SK-N-SH treated with all-trans-retinoic acid at 6 μM for 48 hours (cell line): Measurements from ENCODE around the gene CGRRF1.

Source experiments
- ATAC-seq: fragments of 200-7000 bp; cut with Tn5 transposase; 3 replicates; pipeline ENCODE4 v1.9.1; 2020; ENCODE audit warnings: mild to moderate bottlenecking, moderate library complexity
- CSDC2 ChIP-seq: fragments of 250-450 bp; sonication (Bioruptor Pico); IDR thresholded peaks from 2 replicates; pipeline ENCODE4 v1.5.0; 2020; ENCODE audit warnings: mild to moderate bottlenecking, moderate library complexity
- GLIS3 ChIP-seq: fragments of 250-450 bp; sonication (Bioruptor Pico); IDR thresholded peaks from 2 replicates; pipeline ENCODE4 v1.5.0; 2020; ENCODE audit warnings: mild to moderate bottlenecking, moderate library complexity
- ISL1 ChIP-seq: fragments of 250-450 bp; sonication (Bioruptor Pico); IDR thresholded peaks from 2 replicates; pipeline ENCODE4 v2.1.2; 2022; ENCODE audit warnings: mild to moderate bottlenecking, moderate library complexity
- OSR1 ChIP-seq: fragments of 250-450 bp; sonication (Bioruptor Pico); IDR thresholded peaks from 2 replicates; pipeline ENCODE4 v1.8.0; 2022; ENCODE audit warnings: moderate library complexity, mild to moderate bottlenecking, inconsistent platforms
- PPARA ChIP-seq: fragments of 250-450 bp; sonication (Bioruptor Pico); IDR thresholded peaks from 2 replicates; pipeline ENCODE4 v1.5.0; 2020; ENCODE audit warnings: mild to moderate bottlenecking, borderline replicate concordance
- RARB ChIP-seq: fragments of 250-450 bp; sonication (Bioruptor Pico); IDR thresholded peaks from 2 replicates; pipeline ENCODE4 v1.8.0; 2021; ENCODE audit warnings: mild to moderate bottlenecking, moderate library complexity
- SNAI2 ChIP-seq: fragments of 250-450 bp; sonication (Bioruptor Pico); IDR thresholded peaks from 2 replicates; pipeline ENCODE4 v1.5.0; 2020; ENCODE audit warnings: mild to moderate bottlenecking, moderate library complexity
- TOX ChIP-seq: fragments of 250-450 bp; sonication (Bioruptor Pico); IDR thresholded peaks from 2 replicates; pipeline ENCODE4 v1.8.0; 2021; ENCODE audit warnings: mild to moderate bottlenecking, moderate library complexity, borderline replicate concordance
- ZFP3 ChIP-seq: fragments of 250-450 bp; sonication (Bioruptor Pico); IDR thresholded peaks from 2 replicates; pipeline ENCODE4 v1.5.0; 2020; ENCODE audit warnings: mild to moderate bottlenecking, moderate library complexity
- ZFP30 ChIP-seq: fragments of 450-650 bp; formaldehyde crosslinking; IDR thresholded peaks from 2 replicates; pipeline ENCODE4 v1.5.0; 2022; ENCODE audit warnings: mild to moderate bottlenecking, moderate library complexity
- ZNF565 ChIP-seq: fragments of 450-650 bp; formaldehyde crosslinking; conservative IDR thresholded peaks from 2 replicates; pipeline ENCODE4 v1.5.0; 2020; ENCODE audit warnings: low read depth, mild to moderate bottlenecking, moderate library complexity
- ZNF70 ChIP-seq: fragments of 450-650 bp; formaldehyde crosslinking; IDR thresholded peaks from 2 replicates; pipeline ENCODE4 v1.5.0; 2020; ENCODE audit warnings: mild to moderate bottlenecking, moderate library complexity
- ZNF8 ChIP-seq: fragments of 450-650 bp; formaldehyde crosslinking; IDR thresholded peaks from 2 replicates; pipeline ENCODE4 v1.5.0; 2020; ENCODE audit warnings: mild to moderate bottlenecking, moderate library complexity
- TF ChIP-seq, protein P1 (sequence below): fragments of 250-450 bp; sonication (Bioruptor Pico); IDR thresholded peaks from 2 replicates; pipeline ENCODE4 v1.5.0; 2020; ENCODE audit warnings: mild to moderate bottlenecking, moderate library complexity
- TF ChIP-seq, protein P2 (sequence below): fragments of 250-450 bp; sonication (Bioruptor Pico); IDR thresholded peaks from 2 replicates; pipeline ENCODE4 v1.8.0; 2020; ENCODE audit warnings: mild to moderate bottlenecking, moderate library complexity, borderline replicate concordance
- TF ChIP-seq, protein P3 (sequence below): fragments of 250-450 bp; sonication (Bioruptor Pico); IDR thresholded peaks from 2 replicates; pipeline ENCODE4 v1.5.1; 2020; ENCODE audit warnings: low read depth, mild to moderate bottlenecking, moderate library complexity
- TF ChIP-seq, protein P4 (sequence below): fragments of 250-450 bp; sonication (Bioruptor Pico); IDR thresholded peaks from 2 replicates; pipeline ENCODE4 v1.5.1; 2021; ENCODE audit warnings: mild to moderate bottlenecking, moderate library complexity
- TF ChIP-seq, protein P5 (sequence below): fragments of 250-450 bp; sonication (Bioruptor Pico); IDR thresholded peaks from 2 replicates; pipeline ENCODE4 v1.8.0; 2021; ENCODE audit warnings: low read depth, mild to moderate bottlenecking, moderate library complexity, borderline replicate concordance

The CGRRF1 gene

DNA sequence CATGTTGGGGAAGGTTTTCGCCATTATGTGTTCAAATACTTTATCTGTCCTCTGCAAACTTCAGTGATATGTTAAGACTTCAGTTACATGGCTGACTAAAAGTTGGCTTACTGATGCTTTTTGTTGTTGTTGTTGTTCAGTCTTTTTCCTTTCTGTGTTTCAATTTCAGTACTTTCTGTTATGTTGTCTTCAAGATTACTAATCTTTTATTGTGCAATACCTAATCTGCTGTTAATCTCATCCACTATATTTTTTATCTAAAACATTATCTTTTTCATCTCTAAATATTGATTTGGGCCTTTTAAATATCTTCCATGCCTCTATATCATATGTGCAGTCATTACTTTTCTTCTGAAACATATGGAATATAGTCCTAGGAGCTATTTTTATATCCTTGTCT, 7.0 kb downstream of the CGRRF1 start:
- TF ChIP-seq GLIS3: no peak
- TF ChIP-seq, protein P1, sequence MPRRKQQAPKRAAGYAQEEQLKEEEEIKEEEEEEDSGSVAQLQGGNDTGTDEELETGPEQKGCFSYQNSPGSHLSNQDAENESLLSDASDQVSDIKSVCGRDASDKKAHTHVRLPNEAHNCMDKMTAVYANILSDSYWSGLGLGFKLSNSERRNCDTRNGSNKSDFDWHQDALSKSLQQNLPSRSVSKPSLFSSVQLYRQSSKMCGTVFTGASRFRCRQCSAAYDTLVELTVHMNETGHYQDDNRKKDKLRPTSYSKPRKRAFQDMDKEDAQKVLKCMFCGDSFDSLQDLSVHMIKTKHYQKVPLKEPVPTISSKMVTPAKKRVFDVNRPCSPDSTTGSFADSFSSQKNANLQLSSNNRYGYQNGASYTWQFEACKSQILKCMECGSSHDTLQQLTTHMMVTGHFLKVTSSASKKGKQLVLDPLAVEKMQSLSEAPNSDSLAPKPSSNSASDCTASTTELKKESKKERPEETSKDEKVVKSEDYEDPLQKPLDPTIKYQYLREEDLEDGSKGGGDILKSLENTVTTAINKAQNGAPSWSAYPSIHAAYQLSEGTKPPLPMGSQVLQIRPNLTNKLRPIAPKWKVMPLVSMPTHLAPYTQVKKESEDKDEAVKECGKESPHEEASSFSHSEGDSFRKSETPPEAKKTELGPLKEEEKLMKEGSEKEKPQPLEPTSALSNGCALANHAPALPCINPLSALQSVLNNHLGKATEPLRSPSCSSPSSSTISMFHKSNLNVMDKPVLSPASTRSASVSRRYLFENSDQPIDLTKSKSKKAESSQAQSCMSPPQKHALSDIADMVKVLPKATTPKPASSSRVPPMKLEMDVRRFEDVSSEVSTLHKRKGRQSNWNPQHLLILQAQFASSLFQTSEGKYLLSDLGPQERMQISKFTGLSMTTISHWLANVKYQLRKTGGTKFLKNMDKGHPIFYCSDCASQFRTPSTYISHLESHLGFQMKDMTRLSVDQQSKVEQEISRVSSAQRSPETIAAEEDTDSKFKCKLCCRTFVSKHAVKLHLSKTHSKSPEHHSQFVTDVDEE (CRISPR knock-in tag): no peak
- TF ChIP-seq, protein P2, sequence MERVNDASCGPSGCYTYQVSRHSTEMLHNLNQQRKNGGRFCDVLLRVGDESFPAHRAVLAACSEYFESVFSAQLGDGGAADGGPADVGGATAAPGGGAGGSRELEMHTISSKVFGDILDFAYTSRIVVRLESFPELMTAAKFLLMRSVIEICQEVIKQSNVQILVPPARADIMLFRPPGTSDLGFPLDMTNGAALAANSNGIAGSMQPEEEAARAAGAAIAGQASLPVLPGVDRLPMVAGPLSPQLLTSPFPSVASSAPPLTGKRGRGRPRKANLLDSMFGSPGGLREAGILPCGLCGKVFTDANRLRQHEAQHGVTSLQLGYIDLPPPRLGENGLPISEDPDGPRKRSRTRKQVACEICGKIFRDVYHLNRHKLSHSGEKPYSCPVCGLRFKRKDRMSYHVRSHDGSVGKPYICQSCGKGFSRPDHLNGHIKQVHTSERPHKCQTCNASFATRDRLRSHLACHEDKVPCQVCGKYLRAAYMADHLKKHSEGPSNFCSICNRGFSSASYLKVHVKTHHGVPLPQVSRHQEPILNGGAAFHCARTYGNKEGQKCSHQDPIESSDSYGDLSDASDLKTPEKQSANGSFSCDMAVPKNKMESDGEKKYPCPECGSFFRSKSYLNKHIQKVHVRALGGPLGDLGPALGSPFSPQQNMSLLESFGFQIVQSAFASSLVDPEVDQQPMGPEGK: no peak
- no peak for TF ChIP-seq RARB
- no peak for ATAC-seq

DNA sequence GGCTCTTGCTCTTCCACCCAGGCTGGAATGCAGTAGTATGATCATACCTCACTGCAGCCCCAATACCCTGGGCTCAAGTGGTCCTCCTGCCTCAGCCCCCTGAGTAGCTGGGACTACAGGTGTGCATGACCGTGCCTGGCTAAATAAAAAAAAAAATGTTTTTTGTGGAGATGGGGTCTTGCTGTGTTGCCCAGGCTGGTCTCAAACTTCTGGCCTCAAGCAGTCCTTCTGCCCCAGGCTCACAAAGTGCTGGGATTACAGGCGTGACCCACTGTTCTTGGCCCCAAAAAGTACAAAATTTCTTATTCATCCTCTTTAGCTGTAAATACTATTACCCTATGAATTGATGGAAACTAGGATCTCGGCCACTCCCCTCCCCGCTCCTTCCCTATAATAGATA, 14.7 kb downstream of the CGRRF1 start:
- TF ChIP-seq, protein P2: no peak
- TF ChIP-seq PPARA (CRISPR knock-in tag): no peak
- TF ChIP-seq, protein P1 (CRISPR knock-in tag): no peak
- no peak for TF ChIP-seq SNAI2 (CRISPR knock-in tag)
- ATAC-seq: no peak

DNA sequence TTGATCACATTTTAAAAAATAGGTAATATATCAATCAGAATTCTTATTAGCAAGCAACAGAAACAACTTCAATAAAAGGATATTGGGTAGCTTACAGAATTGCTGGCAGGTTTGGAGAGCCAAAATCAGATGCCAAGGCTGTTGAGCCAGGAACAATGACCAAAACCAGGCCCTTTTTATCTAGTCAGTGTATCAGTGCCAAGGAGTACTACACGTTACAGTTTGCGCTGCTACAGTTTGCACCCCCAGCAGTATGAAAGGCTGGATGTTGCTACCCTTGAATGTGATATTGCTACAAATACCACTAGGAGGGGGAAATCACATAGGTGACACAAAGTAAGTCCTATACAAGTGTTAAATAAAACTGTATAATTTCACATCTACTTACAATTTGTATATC, 19.3 kb downstream of the CGRRF1 start:
- TF ChIP-seq, protein P3, sequence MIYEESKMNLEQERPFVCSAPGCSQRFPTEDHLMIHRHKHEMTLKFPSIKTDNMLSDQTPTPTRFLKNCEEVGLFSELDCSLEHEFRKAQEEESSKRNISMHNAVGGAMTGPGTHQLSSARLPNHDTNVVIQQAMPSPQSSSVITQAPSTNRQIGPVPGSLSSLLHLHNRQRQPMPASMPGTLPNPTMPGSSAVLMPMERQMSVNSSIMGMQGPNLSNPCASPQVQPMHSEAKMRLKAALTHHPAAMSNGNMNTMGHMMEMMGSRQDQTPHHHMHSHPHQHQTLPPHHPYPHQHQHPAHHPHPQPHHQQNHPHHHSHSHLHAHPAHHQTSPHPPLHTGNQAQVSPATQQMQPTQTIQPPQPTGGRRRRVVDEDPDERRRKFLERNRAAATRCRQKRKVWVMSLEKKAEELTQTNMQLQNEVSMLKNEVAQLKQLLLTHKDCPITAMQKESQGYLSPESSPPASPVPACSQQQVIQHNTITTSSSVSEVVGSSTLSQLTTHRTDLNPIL: no peak
- TF ChIP-seq ZNF70 (CRISPR knock-in tag): no peak
- TF ChIP-seq ZNF8 (CRISPR knock-in tag): no peak
- TF ChIP-seq ISL1 (CRISPR knock-in tag): no peak
- TF ChIP-seq ZNF565: no peak
- no peak for TF ChIP-seq CSDC2
- TF ChIP-seq TOX: no peak
- TF ChIP-seq, protein P4, sequence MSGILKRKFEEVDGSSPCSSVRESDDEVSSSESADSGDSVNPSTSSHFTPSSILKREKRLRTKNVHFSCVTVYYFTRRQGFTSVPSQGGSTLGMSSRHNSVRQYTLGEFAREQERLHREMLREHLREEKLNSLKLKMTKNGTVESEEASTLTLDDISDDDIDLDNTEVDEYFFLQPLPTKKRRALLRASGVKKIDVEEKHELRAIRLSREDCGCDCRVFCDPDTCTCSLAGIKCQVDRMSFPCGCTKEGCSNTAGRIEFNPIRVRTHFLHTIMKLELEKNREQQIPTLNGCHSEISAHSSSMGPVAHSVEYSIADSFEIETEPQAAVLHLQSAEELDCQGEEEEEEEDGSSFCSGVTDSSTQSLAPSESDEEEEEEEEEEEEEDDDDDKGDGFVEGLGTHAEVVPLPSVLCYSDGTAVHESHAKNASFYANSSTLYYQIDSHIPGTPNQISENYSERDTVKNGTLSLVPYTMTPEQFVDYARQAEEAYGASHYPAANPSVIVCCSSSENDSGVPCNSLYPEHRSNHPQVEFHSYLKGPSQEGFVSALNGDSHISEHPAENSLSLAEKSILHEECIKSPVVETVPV (CRISPR knock-in tag): no peak
- TF ChIP-seq GLIS3: no peak
- no peak for TF ChIP-seq ZFP30 (CRISPR knock-in tag)
- TF ChIP-seq ZFP3: no peak
- TF ChIP-seq, protein P5, sequence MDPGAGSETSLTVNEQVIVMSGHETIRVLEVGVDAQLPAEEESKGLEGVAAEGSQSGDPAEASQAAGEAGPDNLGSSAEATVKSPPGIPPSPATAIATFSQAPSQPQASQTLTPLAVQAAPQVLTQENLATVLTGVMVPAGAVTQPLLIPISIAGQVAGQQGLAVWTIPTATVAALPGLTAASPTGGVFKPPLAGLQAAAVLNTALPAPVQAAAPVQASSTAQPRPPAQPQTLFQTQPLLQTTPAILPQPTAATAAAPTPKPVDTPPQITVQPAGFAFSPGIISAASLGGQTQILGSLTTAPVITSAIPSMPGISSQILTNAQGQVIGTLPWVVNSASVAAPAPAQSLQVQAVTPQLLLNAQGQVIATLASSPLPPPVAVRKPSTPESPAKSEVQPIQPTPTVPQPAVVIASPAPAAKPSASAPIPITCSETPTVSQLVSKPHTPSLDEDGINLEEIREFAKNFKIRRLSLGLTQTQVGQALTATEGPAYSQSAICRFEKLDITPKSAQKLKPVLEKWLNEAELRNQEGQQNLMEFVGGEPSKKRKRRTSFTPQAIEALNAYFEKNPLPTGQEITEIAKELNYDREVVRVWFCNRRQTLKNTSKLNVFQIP (CRISPR knock-in tag): no peak
- TF ChIP-seq, protein P1 (CRISPR knock-in tag): no peak
- TF ChIP-seq OSR1: no peak
- ATAC-seq: no peak
